Measurements from ENCODE around the gene SCAMP2.

The SCAMP2 gene

DNA sequence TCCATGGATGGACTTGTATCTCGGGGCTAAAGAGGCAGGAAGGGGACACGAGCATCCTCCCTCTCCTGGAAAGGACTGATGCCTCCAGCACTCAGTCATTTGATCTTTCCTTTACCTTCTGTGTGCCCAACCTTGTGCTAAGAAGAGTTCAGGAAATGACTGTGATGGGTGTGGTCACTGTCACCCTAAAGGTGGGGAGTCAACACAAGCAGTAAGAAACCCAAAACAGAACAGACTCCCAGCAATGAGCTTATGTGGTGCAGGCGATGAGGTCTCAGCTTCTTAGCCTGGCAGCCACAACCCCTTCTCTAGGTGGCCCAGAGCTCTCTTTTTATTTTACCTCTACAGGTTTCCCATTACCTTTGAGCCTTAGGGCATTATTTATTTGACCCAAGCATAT is 20.5 kb upstream of the SCAMP2 start:
- no peak for TF ChIP-seq MYC (IDR thresholded peaks at IDR 0.05; ENCODE audit: low read depth, low read length)
- TF ChIP-seq, protein P1, sequence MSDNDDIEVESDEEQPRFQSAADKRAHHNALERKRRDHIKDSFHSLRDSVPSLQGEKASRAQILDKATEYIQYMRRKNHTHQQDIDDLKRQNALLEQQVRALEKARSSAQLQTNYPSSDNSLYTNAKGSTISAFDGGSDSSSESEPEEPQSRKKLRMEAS (IDR thresholded peaks at IDR 0.05; ENCODE audit: low read depth, low read length) = no peak
- TF ChIP-seq, protein P2, sequence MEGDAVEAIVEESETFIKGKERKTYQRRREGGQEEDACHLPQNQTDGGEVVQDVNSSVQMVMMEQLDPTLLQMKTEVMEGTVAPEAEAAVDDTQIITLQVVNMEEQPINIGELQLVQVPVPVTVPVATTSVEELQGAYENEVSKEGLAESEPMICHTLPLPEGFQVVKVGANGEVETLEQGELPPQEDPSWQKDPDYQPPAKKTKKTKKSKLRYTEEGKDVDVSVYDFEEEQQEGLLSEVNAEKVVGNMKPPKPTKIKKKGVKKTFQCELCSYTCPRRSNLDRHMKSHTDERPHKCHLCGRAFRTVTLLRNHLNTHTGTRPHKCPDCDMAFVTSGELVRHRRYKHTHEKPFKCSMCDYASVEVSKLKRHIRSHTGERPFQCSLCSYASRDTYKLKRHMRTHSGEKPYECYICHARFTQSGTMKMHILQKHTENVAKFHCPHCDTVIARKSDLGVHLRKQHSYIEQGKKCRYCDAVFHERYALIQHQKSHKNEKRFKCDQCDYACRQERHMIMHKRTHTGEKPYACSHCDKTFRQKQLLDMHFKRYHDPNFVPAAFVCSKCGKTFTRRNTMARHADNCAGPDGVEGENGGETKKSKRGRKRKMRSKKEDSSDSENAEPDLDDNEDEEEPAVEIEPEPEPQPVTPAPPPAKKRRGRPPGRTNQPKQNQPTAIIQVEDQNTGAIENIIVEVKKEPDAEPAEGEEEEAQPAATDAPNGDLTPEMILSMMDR (IDR thresholded peaks at IDR 0.05; ENCODE audit: low read depth, low read length) = no peak
- TF ChIP-seq POLR2A (IDR thresholded peaks at IDR 0.05; ENCODE audit: extremely low read depth, insufficient read length) = no peak
- H3K4me3 ChIP-seq (ENCODE audit: low read depth, low read length) = no peak overlapping the region
- DNase-seq (ENCODE audit: low read depth) = no peak

DNA sequence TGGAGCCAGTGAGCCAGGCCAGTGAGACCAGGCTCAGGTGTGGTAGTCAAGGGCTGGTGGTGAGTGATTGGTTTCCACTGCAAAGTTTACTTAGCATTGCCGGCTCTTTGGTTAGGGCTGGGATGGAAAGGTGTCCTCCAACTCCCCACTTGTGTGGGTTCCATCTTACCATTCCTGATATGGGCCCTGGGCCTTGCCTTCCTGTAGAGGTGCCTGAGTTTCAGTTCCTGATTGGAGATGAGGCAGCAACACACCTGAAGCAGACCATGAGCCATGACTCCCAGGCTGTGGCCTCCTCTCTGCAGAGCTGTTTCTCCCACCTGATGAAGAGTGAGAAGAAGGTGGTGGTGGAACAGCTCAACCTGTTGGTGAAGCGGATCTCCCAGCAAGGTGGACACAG is 19.8 kb upstream of the SCAMP2 start:
- no peak overlapping the region for H3K4me3 ChIP-seq (ENCODE audit: low read depth, low read length)
- no peak for TF ChIP-seq POLR2A (IDR thresholded peaks at IDR 0.05; ENCODE audit: extremely low read depth, insufficient read length)
- TF ChIP-seq, protein P2 (IDR thresholded peaks at IDR 0.05; ENCODE audit: low read depth, low read length) = no peak
- DNase-seq (ENCODE audit: low read depth) = no peak

DNA sequence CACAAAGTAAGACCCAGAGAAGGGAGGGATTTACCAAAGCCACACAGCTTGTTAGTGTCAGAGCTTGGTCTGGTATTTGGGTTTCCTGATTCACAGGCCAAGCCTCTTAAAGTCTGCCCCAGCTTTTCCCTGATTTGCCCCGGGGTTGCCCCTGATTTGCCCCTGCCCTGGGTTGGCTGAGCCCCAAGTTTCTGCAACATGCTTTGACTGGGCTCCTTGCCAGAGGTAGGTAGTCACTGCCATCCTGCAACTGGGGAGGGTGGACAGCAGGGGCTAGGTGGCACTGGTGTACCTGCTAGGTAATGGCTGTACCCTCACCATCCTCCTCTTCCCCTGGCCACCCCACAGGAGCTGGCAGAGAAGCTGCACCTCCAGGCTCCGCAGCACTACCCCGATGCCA is 19.1 kb upstream of the SCAMP2 start:
- H3K4me3 ChIP-seq (ENCODE audit: low read depth, low read length) = no peak overlapping the region
- TF ChIP-seq MYC (IDR thresholded peaks at IDR 0.05; ENCODE audit: low read depth, low read length) = no peak
- TF ChIP-seq, protein P2 (IDR thresholded peaks at IDR 0.05; ENCODE audit: low read depth, low read length) = no peak
- no peak for DNase-seq (ENCODE audit: low read depth)

DNA sequence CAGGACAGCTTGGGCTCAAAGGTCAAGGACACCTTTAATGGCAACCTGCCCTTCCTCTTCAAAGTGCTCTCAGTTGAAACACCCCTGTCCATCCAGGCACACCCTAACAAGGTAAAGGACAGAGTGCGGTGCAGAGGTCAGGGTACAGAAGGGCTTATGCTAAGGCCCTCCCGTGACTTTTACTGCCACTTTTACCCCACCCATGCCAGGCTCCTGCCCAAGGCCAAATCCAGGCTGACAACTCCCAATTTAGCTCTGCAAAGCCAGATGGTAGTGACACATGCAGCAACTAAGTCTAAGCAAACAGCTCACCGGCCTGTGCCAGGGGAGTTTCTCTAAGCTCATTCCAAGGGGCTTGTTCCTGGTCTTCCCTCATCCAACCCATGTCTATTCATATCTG is 18.3 kb upstream of the SCAMP2 start:
- TF ChIP-seq, protein P1 (IDR thresholded peaks at IDR 0.05; ENCODE audit: low read depth, low read length) = no peak
- TF ChIP-seq, protein P2 (IDR thresholded peaks at IDR 0.05; ENCODE audit: low read depth, low read length) = no peak
- TF ChIP-seq POLR2A (IDR thresholded peaks at IDR 0.05; ENCODE audit: extremely low read depth, insufficient read length) (no peak), MYC (IDR thresholded peaks at IDR 0.05; ENCODE audit: low read depth, low read length) (no peak)
- no peak overlapping the region for H3K4me3 ChIP-seq (ENCODE audit: low read depth, low read length)
- no peak for DNase-seq (ENCODE audit: low read depth)

DNA sequence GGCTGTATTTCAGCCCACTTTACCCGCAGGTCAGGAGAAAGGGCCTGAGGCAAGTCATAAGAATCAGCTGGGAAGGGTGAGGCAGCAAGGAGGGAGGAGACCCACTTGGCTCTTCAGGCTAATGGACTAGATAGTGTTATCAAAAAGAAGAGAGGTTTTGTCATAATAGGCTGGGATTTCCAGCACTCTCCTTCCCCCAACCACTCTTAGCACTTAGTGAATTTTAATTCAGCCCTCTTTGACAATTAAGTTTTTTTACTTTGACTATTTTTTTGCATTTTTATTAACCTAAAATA is 17.4 kb upstream of the SCAMP2 start:
- DNase-seq (ENCODE audit: low read depth) = no peak
- peak overlapping the region; percentile 95 for H3K4me3 ChIP-seq (ENCODE audit: low read depth, low read length)
- TF ChIP-seq, protein P2 (IDR thresholded peaks at IDR 0.05; ENCODE audit: low read depth, low read length) = no peak
- TF ChIP-seq POLR2A (IDR thresholded peaks at IDR 0.05; ENCODE audit: extremely low read depth, insufficient read length) (no peak), MYC (IDR thresholded peaks at IDR 0.05; ENCODE audit: low read depth, low read length) (no peak)
- TF ChIP-seq, protein P1 (IDR thresholded peaks at IDR 0.05; ENCODE audit: low read depth, low read length) = no peak

DNA sequence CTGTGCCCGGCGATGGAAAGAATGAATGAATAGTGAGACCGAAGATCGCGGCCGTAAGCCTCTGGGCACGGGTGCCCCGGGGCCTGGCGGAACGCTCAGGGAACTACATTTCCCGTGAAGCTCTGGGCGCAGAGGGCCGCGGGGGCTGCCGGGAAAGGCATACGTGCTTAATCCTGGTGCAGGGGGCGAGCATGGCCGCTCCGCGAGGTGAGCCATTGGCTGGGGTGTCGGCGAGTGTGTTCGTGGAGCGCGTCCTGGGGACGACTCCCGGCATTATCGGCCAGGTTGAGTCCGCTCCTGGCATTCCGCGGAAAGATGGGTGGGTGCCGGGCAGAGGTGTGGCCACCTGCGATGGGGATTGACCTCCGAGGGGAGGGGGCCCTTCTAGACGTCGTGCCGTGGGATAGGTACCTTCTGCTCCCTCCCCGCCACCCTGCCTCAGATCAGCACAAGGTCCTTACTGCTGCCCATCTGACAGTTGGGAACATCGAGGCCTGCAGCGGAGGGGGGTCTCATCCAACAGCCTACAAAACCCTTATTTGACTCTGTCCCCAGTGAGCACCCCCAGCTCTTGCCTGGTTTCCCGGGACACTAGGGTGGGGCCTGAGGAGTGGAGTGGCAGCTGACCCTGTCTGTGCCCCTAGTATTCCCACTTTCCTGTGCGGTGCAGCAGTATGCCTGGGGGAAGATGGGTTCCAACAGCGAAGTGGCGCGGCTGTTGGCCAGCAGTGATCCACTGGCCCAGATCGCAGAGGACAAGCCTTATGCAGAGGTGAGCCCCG is 16.9 kb upstream of the SCAMP2 start, which contains the start of gene MPI:
MPI (plus strand) TSS at position 160 of the 782 bp plus-strand sequence; CDS start at position 192, 32 bp downstream.
- DNase-seq (ENCODE audit: low read depth) = peak; percentile 89
- TF ChIP-seq, protein P1 (IDR thresholded peaks at IDR 0.05; ENCODE audit: low read depth, low read length) = peak; percentile 91
- TF ChIP-seq, protein P2 (IDR thresholded peaks at IDR 0.05; ENCODE audit: low read depth, low read length) = no peak
- TF ChIP-seq MYC (IDR thresholded peaks at IDR 0.05; ENCODE audit: low read depth, low read length) = peak; percentile 97
- peak; percentile 96 for TF ChIP-seq POLR2A (IDR thresholded peaks at IDR 0.05; ENCODE audit: extremely low read depth, insufficient read length)
- peak within 1 kb of the TSS; percentile 95 for H3K4me3 ChIP-seq (ENCODE audit: low read depth, low read length)
